SK-N-MC (cell line): ENCODE measurements around the gene ITPKC.

Source experiments
- EZH2 ChIP-seq: fragments of 200-600 bp; sonication (generic); IDR thresholded peaks from one replicate; pipeline ENCODE4 v1.6.1; 2017; ENCODE audit warnings: antibody characterized with exemption
- POLR2AphosphoS5 ChIP-seq: IDR thresholded peaks from 2 replicates; pipeline ENCODE4 v1.6.1; 2012; ENCODE audit warnings: mild to moderate bottlenecking, low read depth, low read length, borderline replicate concordance

- TF ChIP-seq EZH2 = no peak
- TF ChIP-seq POLR2AphosphoS5 = no peak
Observed at GRCh38 chr19:40743926-40744325, 27.0 kb downstream of the ITPKC start.
